HEK293 (cell line): ENCODE measurements around the gene PPP1R27.

Experiments used
- CTCF ChIA-PET: fragments of 350-600 bp; formaldehyde crosslinking; extraction: SDS; loops from one replicate; lab custom pipeline; 2021; ENCODE audit warnings: antibody characterized with exemption; lab: Yijun Ruan, JAX
- POLR2A ChIA-PET: fragments of 300-600 bp; formaldehyde crosslinking; extraction: SDS; loops from one replicate; lab custom pipeline; 2020; ENCODE audit warnings: antibody characterized with exemption, inconsistent platforms; lab: Yijun Ruan, JAX
- H3K27ac ChIP-seq: fragments of 200-500 bp; sonication (Bioruptor generic); 2 replicates; pipeline ENCODE4 v1.5.1; 2014; ENCODE audit warnings: low read depth, low read length, control low read depth, inconsistent platforms; ENCODE audit errors: extremely low read depth
- H3K36me3 ChIP-seq, 2 experiments: fragments of 200-500 bp in 1 of 2; sonication (Bioruptor generic) in 1 of 2; 1 replicate in 1 of 2; 2 replicates in 1 of 2; pipeline ENCODE4 v1.5.1; 2014 to 2017; ENCODE audit warnings: inconsistent platforms in 2 of 2, low read length in 2 of 2; ENCODE audit not compliant: control insufficient read depth in 2 of 2, insufficient read depth in 1 of 2
- H3K4me1 ChIP-seq: fragments of 200-500 bp; sonication (Bioruptor generic); 2 replicates; pipeline ENCODE4 v1.5.1; 2014; ENCODE audit warnings: mild to moderate bottlenecking, low read length, inconsistent platforms; ENCODE audit not compliant: control insufficient read depth, insufficient read depth
- H3K4me3 ChIP-seq: 2 replicates; pipeline ENCODE4 v1.5.1; 2011; ENCODE audit warnings: low read depth, mild to moderate bottlenecking, control low read depth, low read length, moderate library complexity
- H3K9me3 ChIP-seq: fragments of 200-500 bp; sonication (Bioruptor generic); 2 replicates; pipeline ENCODE4 v1.5.1; 2014; ENCODE audit warnings: low read depth, low read length, inconsistent platforms; ENCODE audit not compliant: control insufficient read depth, insufficient read depth
- GFI1B ChIP-seq: fragments of 450-650 bp; formaldehyde crosslinking; IDR thresholded peaks from 2 replicates; pipeline ENCODE4 v1.5.1; 2016; ENCODE audit warnings: missing biosample characterization, missing genetic modification characterization
- GLI2 ChIP-seq: fragments of 450-650 bp; formaldehyde crosslinking; IDR thresholded peaks from 2 replicates; pipeline ENCODE4; 2017; ENCODE audit warnings: missing biosample characterization, missing genetic modification characterization, low read depth, borderline replicate concordance
- HOXC10 ChIP-seq: sonication (generic); formaldehyde crosslinking; IDR thresholded peaks from 2 replicates; pipeline ENCODE4 v1.8.1; 2023; ENCODE audit warnings: mild to moderate bottlenecking, missing genetic modification reagents
- KLF1 ChIP-seq: fragments of 450-650 bp; formaldehyde crosslinking; IDR thresholded peaks from 2 replicates; pipeline ENCODE4 v1.5.1; 2016; ENCODE audit warnings: missing biosample characterization, missing genetic modification characterization
- KLF7 ChIP-seq: fragments of 450-650 bp; formaldehyde crosslinking; IDR thresholded peaks from 2 replicates; pipeline ENCODE4 v1.5.1; 2016; ENCODE audit warnings: missing biosample characterization, missing genetic modification characterization, borderline replicate concordance
- MZF1 ChIP-seq: fragments of 450-650 bp; formaldehyde crosslinking; IDR thresholded peaks from 2 replicates; pipeline ENCODE4 v1.5.1; 2017; ENCODE audit warnings: missing biosample characterization, missing genetic modification characterization, borderline replicate concordance
- SCRT1 ChIP-seq: fragments of 450-650 bp; formaldehyde crosslinking; IDR thresholded peaks from 2 replicates; pipeline ENCODE4 v1.5.1; 2016; ENCODE audit warnings: missing biosample characterization, missing genetic modification characterization, borderline replicate concordance
- SETDB1 ChIP-seq: IDR thresholded peaks from one replicate; pipeline ENCODE4 v1.6.1; 2017; ENCODE audit warnings: mild to moderate bottlenecking, low read length, moderate library complexity, mixed read lengths; ENCODE audit not compliant: insufficient read length
- SP2 ChIP-seq: fragments of 450-650 bp; formaldehyde crosslinking; IDR thresholded peaks from 2 replicates; pipeline ENCODE4 v1.5.1; 2016; ENCODE audit warnings: missing biosample characterization, missing genetic modification characterization
- SP3 ChIP-seq: fragments of 450-650 bp; formaldehyde crosslinking; IDR thresholded peaks from 2 replicates; pipeline ENCODE4 v1.5.1; 2016; ENCODE audit warnings: missing biosample characterization, missing genetic modification characterization
- SP7 ChIP-seq: fragments of 450-650 bp; formaldehyde crosslinking; IDR thresholded peaks from 2 replicates; pipeline ENCODE4 v1.5.1; 2016; ENCODE audit warnings: missing biosample characterization, missing genetic modification characterization
- ZFHX2 ChIP-seq: fragments of 450-650 bp; formaldehyde crosslinking; conservative IDR thresholded peaks from 2 replicates; pipeline ENCODE4 v1.5.1; 2016; ENCODE audit warnings: missing biosample characterization, missing genetic modification characterization
- ZNF10 ChIP-seq: fragments of 450-650 bp; formaldehyde crosslinking; IDR thresholded peaks from 2 replicates; pipeline ENCODE4 v1.5.1; 2017; ENCODE audit warnings: missing biosample characterization, missing genetic modification characterization
- ZNF16 ChIP-seq: fragments of 450-650 bp; formaldehyde crosslinking; IDR thresholded peaks from 2 replicates; pipeline ENCODE4 v1.5.1; 2016; ENCODE audit warnings: low read depth, missing biosample characterization, missing genetic modification characterization
- ZNF2 ChIP-seq: fragments of 450-650 bp; formaldehyde crosslinking; IDR thresholded peaks from 2 replicates; pipeline ENCODE4 v1.5.1; 2016; ENCODE audit warnings: missing biosample characterization, missing genetic modification characterization
- ZNF24 ChIP-seq: fragments of 450-650 bp; formaldehyde crosslinking; IDR thresholded peaks from 2 replicates; pipeline ENCODE4 v1.5.1; 2016; ENCODE audit warnings: missing biosample characterization, missing genetic modification characterization
- ZNF433 ChIP-seq: fragments of 450-650 bp; formaldehyde crosslinking; IDR thresholded peaks from 2 replicates; pipeline ENCODE4 v1.5.1; 2016; ENCODE audit warnings: missing biosample characterization, missing genetic modification characterization, low read depth
- ZNF626 ChIP-seq: fragments of 450-650 bp; sonication (Bioruptor Pico); formaldehyde crosslinking; IDR thresholded peaks from 2 replicates; pipeline ENCODE4 v1.5.1; 2018; ENCODE audit warnings: missing biosample characterization, missing genetic modification characterization, inconsistent platforms
- ZNF677 ChIP-seq: fragments of 450-650 bp; IDR thresholded peaks from 2 replicates; pipeline ENCODE4 v1.5.0; 2018; ENCODE audit warnings: missing biosample characterization, mild to moderate bottlenecking, missing genetic modification characterization, moderate library complexity
- ZNF791 ChIP-seq: fragments of 450-650 bp; formaldehyde crosslinking; IDR thresholded peaks from 2 replicates; pipeline ENCODE4 v1.5.1; 2016; ENCODE audit warnings: missing biosample characterization, missing genetic modification characterization
- TF ChIP-seq, protein P1 (sequence below): fragments of 450-650 bp; formaldehyde crosslinking; IDR thresholded peaks from 2 replicates; pipeline ENCODE4 v1.5.1; 2017; ENCODE audit warnings: missing biosample characterization, mild to moderate bottlenecking, missing genetic modification characterization, moderate library complexity
- TF ChIP-seq, protein P2 (sequence below): fragments of 450-650 bp; formaldehyde crosslinking; IDR thresholded peaks from 2 replicates; pipeline ENCODE4 v1.5.1; 2016; ENCODE audit warnings: missing biosample characterization, missing genetic modification characterization, low read depth
- TF ChIP-seq, protein P3 (sequence below): fragments of 450-650 bp; formaldehyde crosslinking; IDR thresholded peaks from 2 replicates; pipeline ENCODE4 v1.5.1; 2016; ENCODE audit warnings: missing biosample characterization, missing genetic modification characterization
- TF ChIP-seq, protein P4 (sequence below): fragments of 450-650 bp; formaldehyde crosslinking; IDR thresholded peaks from 2 replicates; pipeline ENCODE4 v1.5.1; 2016; ENCODE audit warnings: missing biosample characterization, missing genetic modification characterization
- TF ChIP-seq, protein P5 (sequence below): fragments of 450-650 bp; formaldehyde crosslinking; IDR thresholded peaks from 2 replicates; pipeline ENCODE4 v1.5.1; 2016; ENCODE audit warnings: missing biosample characterization, missing genetic modification characterization

The PPP1R27 gene

DNA sequence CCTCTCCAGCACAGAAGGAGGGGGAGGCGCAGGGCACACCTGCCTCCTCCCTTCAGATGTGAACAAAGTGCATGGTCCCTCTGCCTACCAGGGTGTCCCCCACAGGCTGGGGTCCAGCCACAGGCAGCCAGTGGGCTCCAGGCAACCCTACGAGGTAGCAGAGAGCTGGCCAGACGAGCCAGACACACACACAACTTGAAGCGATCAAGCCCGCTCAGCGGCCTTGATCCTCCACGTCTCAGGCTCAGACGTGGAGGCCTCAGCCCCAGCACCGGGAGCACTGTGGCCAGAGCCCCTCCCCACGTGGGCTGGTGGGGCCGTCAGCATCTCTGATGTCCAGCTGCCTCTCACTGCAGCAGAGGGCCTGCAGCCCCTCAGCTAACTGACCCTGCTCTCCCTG lies 10.3 kb downstream of the PPP1R27 start:
- Histone ChIP-seq H3K4me3 (no peak overlapping the region), H3K27ac (no peak overlapping the region), H3K36me3 (peaks cover 0 to 10% of the 10 kb centered on the region in 2 experiments; a peak in 2 of 3 replicates), H3K9me3 (no peaks in the 10 kb centered on the region), H3K4me1 (peaks cover 10% of the 10 kb centered on the region)
- CTCF ChIA-PET, result interaction anchor here (0.6 to 0.9 kb wide), 3 partner anchors 11 to 90 kb away, joined by 3 read pairs; no protein-coding TSS in a partner anchor
- POLR2A ChIA-PET, result interaction anchor here (0.7 to 1.7 kb wide), 2 partner anchors 96 to 112 kb away, joined by 3 read pairs; partner anchors contain the start of gene SLC25A10
- TF ChIP-seq ZNF677 (tag by site-specific recombination) (no peak), GFI1B (tag by site-specific recombination) (no peak), SP3 (tag by site-specific recombination) (no peak)
- TF ChIP-seq, protein P1, sequence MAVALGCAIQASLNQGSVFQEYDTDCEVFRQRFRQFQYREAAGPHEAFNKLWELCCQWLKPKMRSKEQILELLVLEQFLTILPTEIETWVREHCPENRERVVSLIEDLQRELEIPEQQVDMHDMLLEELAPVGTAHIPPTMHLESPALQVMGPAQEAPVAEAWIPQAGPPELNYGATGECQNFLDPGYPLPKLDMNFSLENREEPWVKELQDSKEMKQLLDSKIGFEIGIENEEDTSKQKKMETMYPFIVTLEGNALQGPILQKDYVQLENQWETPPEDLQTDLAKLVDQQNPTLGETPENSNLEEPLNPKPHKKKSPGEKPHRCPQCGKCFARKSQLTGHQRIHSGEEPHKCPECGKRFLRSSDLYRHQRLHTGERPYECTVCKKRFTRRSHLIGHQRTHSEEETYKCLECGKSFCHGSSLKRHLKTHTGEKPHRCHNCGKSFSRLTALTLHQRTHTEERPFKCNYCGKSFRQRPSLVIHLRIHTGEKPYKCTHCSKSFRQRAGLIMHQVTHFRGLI (tag by site-specific recombination), result no peak

DNA sequence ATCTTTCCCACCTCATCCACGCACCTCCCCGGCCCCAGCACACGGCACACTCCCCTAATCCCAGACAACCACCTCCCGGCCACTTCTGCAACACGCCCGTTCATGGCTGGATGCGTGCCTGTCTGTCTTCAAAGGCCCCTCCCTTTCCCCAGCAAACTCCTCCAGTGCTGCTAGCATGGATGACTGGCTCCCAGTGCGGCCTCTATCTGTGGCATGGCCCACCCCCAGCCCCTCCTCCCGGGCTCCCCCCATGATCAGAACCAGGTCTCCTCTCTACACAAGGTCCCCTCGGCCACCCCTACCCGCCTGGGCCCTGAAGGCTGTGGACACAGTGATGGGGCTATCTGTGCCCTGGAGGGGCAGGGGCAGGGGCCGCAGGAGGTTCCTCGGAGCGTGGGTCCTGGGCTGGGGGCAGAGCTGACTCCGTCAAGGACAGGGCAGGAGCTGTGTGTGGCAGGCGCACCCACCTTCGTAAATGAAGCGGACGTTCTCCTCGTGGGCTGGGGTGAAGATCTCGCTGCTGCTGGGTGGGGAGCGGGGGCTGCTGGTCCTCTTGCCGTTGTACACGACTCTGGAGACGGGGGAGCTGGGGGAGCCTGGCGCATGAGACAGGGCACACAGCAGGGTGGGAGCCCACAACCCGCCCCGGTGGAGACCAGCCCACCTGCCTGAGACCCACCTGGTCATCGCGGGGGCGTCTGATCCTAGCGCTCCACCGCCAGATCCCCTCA lies 10.9 kb downstream of the PPP1R27 start:
- Histone ChIP-seq H3K9me3 (no peaks in the 10 kb centered on the region), H3K4me3 (no peak overlapping the region), H3K27ac (no peak overlapping the region), H3K36me3 (peaks cover 0 to 10% of the 10 kb centered on the region in 2 experiments; a peak in 2 of 3 replicates), H3K4me1 (peaks cover 10% of the 10 kb centered on the region)
- CTCF ChIA-PET, result no interaction called here
- POLR2A ChIA-PET, result interaction anchor here (1.7 kb wide), 1 partner anchor 111 kb away, joined by 3 read pairs; the partner anchor contains the start of gene SLC25A10
- TF ChIP-seq, protein P2, sequence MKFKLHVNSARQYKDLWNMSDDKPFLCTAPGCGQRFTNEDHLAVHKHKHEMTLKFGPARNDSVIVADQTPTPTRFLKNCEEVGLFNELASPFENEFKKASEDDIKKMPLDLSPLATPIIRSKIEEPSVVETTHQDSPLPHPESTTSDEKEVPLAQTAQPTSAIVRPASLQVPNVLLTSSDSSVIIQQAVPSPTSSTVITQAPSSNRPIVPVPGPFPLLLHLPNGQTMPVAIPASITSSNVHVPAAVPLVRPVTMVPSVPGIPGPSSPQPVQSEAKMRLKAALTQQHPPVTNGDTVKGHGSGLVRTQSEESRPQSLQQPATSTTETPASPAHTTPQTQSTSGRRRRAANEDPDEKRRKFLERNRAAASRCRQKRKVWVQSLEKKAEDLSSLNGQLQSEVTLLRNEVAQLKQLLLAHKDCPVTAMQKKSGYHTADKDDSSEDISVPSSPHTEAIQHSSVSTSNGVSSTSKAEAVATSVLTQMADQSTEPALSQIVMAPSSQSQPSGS (tag by site-specific recombination), result no peak
- peak; percentile 84 for TF ChIP-seq KLF1 (tag by site-specific recombination)
- TF ChIP-seq ZFHX2 (tag by site-specific recombination), result peak; percentile 28; the same call in 1 of the 2 replicates
- TF ChIP-seq ZNF433 (tag by site-specific recombination), result no peak
- no peak for TF ChIP-seq SP3 (tag by site-specific recombination)
- peak; percentile 9; the same call in 1 of the 2 replicates for TF ChIP-seq SP2 (tag by site-specific recombination)
- no peak for TF ChIP-seq ZNF16 (tag by site-specific recombination)
- no peak for TF ChIP-seq ZNF2 (tag by site-specific recombination)
- TF ChIP-seq KLF7 (tag by site-specific recombination), result no peak
- no peak for TF ChIP-seq SP7 (tag by site-specific recombination)
- no peak for TF ChIP-seq SETDB1
- no peak for TF ChIP-seq HOXC10 (CRISPR knock-in tag)
- no peak for TF ChIP-seq ZNF791 (tag by site-specific recombination)
- TF ChIP-seq ZNF24 (tag by site-specific recombination), result no peak
- TF ChIP-seq ZNF10 (tag by site-specific recombination), result no peak
- TF ChIP-seq GLI2 (tag by site-specific recombination), result no peak
- TF ChIP-seq ZNF626 (tag by site-specific recombination), result no peak
- no peak for TF ChIP-seq MZF1 (tag by site-specific recombination)
- TF ChIP-seq SCRT1 (tag by site-specific recombination), result no peak
- TF ChIP-seq, protein P3, sequence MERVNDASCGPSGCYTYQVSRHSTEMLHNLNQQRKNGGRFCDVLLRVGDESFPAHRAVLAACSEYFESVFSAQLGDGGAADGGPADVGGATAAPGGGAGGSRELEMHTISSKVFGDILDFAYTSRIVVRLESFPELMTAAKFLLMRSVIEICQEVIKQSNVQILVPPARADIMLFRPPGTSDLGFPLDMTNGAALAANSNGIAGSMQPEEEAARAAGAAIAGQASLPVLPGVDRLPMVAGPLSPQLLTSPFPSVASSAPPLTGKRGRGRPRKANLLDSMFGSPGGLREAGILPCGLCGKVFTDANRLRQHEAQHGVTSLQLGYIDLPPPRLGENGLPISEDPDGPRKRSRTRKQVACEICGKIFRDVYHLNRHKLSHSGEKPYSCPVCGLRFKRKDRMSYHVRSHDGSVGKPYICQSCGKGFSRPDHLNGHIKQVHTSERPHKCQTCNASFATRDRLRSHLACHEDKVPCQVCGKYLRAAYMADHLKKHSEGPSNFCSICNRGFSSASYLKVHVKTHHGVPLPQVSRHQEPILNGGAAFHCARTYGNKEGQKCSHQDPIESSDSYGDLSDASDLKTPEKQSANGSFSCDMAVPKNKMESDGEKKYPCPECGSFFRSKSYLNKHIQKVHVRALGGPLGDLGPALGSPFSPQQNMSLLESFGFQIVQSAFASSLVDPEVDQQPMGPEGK (tag by site-specific recombination), result no peak
- TF ChIP-seq, protein P4, sequence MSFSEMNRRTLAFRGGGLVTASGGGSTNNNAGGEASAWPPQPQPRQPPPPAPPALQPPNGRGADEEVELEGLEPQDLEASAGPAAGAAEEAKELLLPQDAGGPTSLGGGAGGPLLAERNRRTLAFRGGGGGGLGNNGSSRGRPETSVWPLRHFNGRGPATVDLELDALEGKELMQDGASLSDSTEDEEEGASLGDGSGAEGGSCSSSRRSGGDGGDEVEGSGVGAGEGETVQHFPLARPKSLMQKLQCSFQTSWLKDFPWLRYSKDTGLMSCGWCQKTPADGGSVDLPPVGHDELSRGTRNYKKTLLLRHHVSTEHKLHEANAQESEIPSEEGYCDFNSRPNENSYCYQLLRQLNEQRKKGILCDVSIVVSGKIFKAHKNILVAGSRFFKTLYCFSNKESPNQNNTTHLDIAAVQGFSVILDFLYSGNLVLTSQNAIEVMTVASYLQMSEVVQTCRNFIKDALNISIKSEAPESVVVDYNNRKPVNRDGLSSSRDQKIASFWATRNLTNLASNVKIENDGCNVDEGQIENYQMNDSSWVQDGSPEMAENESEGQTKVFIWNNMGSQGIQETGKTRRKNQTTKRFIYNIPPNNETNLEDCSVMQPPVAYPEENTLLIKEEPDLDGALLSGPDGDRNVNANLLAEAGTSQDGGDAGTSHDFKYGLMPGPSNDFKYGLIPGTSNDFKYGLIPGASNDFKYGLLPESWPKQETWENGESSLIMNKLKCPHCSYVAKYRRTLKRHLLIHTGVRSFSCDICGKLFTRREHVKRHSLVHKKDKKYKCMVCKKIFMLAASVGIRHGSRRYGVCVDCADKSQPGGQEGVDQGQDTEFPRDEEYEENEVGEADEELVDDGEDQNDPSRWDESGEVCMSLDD, result no peak
- TF ChIP-seq, protein P5, sequence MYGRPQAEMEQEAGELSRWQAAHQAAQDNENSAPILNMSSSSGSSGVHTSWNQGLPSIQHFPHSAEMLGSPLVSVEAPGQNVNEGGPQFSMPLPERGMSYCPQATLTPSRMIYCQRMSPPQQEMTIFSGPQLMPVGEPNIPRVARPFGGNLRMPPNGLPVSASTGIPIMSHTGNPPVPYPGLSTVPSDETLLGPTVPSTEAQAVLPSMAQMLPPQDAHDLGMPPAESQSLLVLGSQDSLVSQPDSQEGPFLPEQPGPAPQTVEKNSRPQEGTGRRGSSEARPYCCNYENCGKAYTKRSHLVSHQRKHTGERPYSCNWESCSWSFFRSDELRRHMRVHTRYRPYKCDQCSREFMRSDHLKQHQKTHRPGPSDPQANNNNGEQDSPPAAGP (tag by site-specific recombination), result 0 out of 2 replicates have a peak, but pooled peaks have one; percentile 15
